Ishikawa (cell line): Measurements from ENCODE around the gene NR6A1.

Experiments used
- CEBPB ChIP-seq: IDR thresholded peaks from 2 replicates; pipeline ENCODE4 v1.6.1; 2012
- CREB1 ChIP-seq: IDR thresholded peaks from 2 replicates; pipeline ENCODE4 v1.6.1; 2012; ENCODE audit warnings: low read depth
- EGR1 ChIP-seq: IDR thresholded peaks from 2 replicates; pipeline ENCODE4 v1.6.1; 2012
- EP300 ChIP-seq: IDR thresholded peaks from 2 replicates; pipeline ENCODE4 v1.6.1; 2012; ENCODE audit warnings: borderline replicate concordance
- FOXM1 ChIP-seq: IDR thresholded peaks from 2 replicates; pipeline ENCODE4 v1.6.1; 2012; ENCODE audit warnings: low read depth, borderline replicate concordance
- NFIC ChIP-seq: IDR thresholded peaks from 2 replicates; pipeline ENCODE4 v1.6.1; 2012
- TCF12 ChIP-seq: IDR thresholded peaks from 2 replicates; pipeline ENCODE4 v1.6.1; 2012; ENCODE audit warnings: low read depth
- TF ChIP-seq, protein P1 (sequence below): IDR thresholded peaks from 2 replicates; pipeline ENCODE4 v1.6.1; 2012; ENCODE audit warnings: low read depth, mild to moderate bottlenecking
- TF ChIP-seq, protein P2 (sequence below): IDR thresholded peaks from 2 replicates; pipeline ENCODE4 v1.6.1; 2012

DNA sequence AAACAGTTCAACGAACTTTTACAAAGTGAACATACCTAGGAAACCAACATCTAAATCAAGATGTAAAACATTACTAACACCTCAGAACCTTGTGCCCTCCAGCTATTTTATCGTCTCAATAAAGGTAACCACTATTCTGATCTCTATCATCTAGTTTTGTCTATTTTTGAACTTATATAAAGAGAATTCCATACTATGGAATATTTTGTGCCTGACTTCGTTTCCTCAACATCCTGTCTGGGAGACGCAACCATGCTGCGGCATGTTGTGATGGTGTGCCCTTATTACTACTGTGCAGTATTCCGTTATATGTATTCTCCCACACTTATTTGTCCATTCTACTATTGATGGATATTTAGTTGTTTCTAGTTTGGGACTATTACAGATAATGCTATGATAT, 99.2 kb downstream of the NR6A1 start:
- TF ChIP-seq, protein P1, sequence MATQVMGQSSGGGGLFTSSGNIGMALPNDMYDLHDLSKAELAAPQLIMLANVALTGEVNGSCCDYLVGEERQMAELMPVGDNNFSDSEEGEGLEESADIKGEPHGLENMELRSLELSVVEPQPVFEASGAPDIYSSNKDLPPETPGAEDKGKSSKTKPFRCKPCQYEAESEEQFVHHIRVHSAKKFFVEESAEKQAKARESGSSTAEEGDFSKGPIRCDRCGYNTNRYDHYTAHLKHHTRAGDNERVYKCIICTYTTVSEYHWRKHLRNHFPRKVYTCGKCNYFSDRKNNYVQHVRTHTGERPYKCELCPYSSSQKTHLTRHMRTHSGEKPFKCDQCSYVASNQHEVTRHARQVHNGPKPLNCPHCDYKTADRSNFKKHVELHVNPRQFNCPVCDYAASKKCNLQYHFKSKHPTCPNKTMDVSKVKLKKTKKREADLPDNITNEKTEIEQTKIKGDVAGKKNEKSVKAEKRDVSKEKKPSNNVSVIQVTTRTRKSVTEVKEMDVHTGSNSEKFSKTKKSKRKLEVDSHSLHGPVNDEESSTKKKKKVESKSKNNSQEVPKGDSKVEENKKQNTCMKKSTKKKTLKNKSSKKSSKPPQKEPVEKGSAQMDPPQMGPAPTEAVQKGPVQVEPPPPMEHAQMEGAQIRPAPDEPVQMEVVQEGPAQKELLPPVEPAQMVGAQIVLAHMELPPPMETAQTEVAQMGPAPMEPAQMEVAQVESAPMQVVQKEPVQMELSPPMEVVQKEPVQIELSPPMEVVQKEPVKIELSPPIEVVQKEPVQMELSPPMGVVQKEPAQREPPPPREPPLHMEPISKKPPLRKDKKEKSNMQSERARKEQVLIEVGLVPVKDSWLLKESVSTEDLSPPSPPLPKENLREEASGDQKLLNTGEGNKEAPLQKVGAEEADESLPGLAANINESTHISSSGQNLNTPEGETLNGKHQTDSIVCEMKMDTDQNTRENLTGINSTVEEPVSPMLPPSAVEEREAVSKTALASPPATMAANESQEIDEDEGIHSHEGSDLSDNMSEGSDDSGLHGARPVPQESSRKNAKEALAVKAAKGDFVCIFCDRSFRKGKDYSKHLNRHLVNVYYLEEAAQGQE: no peak
- TF ChIP-seq CREB1: no peak
- TF ChIP-seq FOXM1: no peak
- TF ChIP-seq, protein P2, sequence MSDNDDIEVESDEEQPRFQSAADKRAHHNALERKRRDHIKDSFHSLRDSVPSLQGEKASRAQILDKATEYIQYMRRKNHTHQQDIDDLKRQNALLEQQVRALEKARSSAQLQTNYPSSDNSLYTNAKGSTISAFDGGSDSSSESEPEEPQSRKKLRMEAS: no peak
- TF ChIP-seq EGR1: no peak
- no peak for TF ChIP-seq TCF12
- no peak for TF ChIP-seq CEBPB
- TF ChIP-seq NFIC: no peak
- no peak for TF ChIP-seq EP300
